GM23338 (cell line): Measurements from ENCODE around the gene CDK10. TPM values are rescaled to one million over a fixed set of nuclear protein-coding genes. Genes with fewer than 3 reads are reported as not detected.

Source experiments
- ATAC-seq: fragments of 200-7000 bp; cut with Tn5 transposase; 3 replicates; pipeline ENCODE4 v1.9.1; 2020
- DNase-seq: peaks from one replicate; pipeline ENCODE4 v3.0.0-alpha.2; 2015; ENCODE audit warnings: low spot score
- H2AFZ ChIP-seq: fragments of 200-600 bp; sonication (generic); 2 replicates; pipeline ENCODE4 v1.8.0; 2016; ENCODE audit warnings: antibody characterized with exemption, mild to moderate bottlenecking, moderate library complexity
- H3F3A ChIP-seq: fragments of 200-600 bp; sonication (generic); replicated peaks from 2 replicates; pipeline ENCODE4 v1.8.0; 2017; ENCODE audit warnings: antibody characterized with exemption, mixed run types, low read depth
- H3K27ac ChIP-seq: fragments of 200-600 bp; sonication (generic); 2 replicates; pipeline ENCODE4 v1.6.1; 2016; ENCODE audit warnings: low read depth
- H3K27me3 ChIP-seq: fragments of 200-600 bp; sonication (generic); 2 replicates; pipeline ENCODE4 v1.8.0; 2016; ENCODE audit warnings: mild to moderate bottlenecking, mixed run types, moderate library complexity; ENCODE audit not compliant: insufficient read depth
- H3K36me3 ChIP-seq: fragments of 200-600 bp; sonication (generic); 2 replicates; pipeline ENCODE4 v1.8.0; 2016; ENCODE audit warnings: mild to moderate bottlenecking; ENCODE audit not compliant: insufficient read depth
- H3K4me1 ChIP-seq: fragments of 200-600 bp; sonication (generic); 2 replicates; pipeline ENCODE4 v1.8.0; 2016; ENCODE audit warnings: mild to moderate bottlenecking, moderate library complexity; ENCODE audit not compliant: insufficient read depth
- H3K4me2 ChIP-seq: fragments of 200-600 bp; sonication (generic); 2 replicates; pipeline ENCODE4 v1.7.1; 2017; ENCODE audit warnings: mixed run types
- H3K4me3 ChIP-seq: fragments of 200-600 bp; sonication (generic); 2 replicates; pipeline ENCODE4 v1.6.1; 2016; ENCODE audit warnings: mixed run types
- H3K79me2 ChIP-seq: fragments of 200-600 bp; sonication (generic); replicated peaks from 2 replicates; pipeline ENCODE4 v1.8.0; 2017; ENCODE audit warnings: mild to moderate bottlenecking; ENCODE audit not compliant: insufficient read depth
- H3K9me2 ChIP-seq: fragments of 200-600 bp; sonication (generic); 2 replicates; pipeline ENCODE4 v1.8.0; 2017; ENCODE audit not compliant: insufficient read depth
- H4K20me1 ChIP-seq: fragments of 200-600 bp; sonication (generic); replicated peaks from 2 replicates; pipeline ENCODE4 v1.8.0; 2017; ENCODE audit warnings: mild to moderate bottlenecking; ENCODE audit not compliant: insufficient read depth
- H3K27ac Mint-ChIP-seq: 2 replicates; pipeline ENCODE4 v1.8.0; 2020; ENCODE audit warnings: inconsistent platforms, mild to moderate bottlenecking, moderate library complexity, mixed read lengths
- H3K27me3 Mint-ChIP-seq: 3 replicates; pipeline ENCODE4 v1.8.0; 2022; ENCODE audit warnings: low read depth, mild to moderate bottlenecking, moderate library complexity, mixed read lengths, inconsistent platforms; ENCODE audit not compliant: insufficient read depth, poor library complexity
- H3K36me3 Mint-ChIP-seq: 3 replicates; pipeline ENCODE4 v1.8.0; 2021; ENCODE audit warnings: low read depth, mild to moderate bottlenecking, inconsistent platforms, moderate library complexity, mixed read lengths
- H3K4me1 Mint-ChIP-seq: 3 replicates; pipeline ENCODE4 v1.8.0; 2020; ENCODE audit warnings: mild to moderate bottlenecking, inconsistent platforms, mixed read lengths
- H3K4me3 Mint-ChIP-seq: 3 replicates; pipeline ENCODE4 v1.8.0; 2021; ENCODE audit warnings: moderate library complexity, mild to moderate bottlenecking, inconsistent platforms, mixed read lengths
- H3K9me3 Mint-ChIP-seq: 3 replicates; pipeline ENCODE4 v1.8.0; 2020; ENCODE audit warnings: moderate library complexity, mild to moderate bottlenecking, inconsistent platforms, mixed read lengths
- CREB1 ChIP-seq: fragments of 250-450 bp; sonication (Bioruptor Pico); IDR thresholded peaks from 2 replicates; pipeline ENCODE4 v1.5.0; 2020; ENCODE audit warnings: low read depth, mild to moderate bottlenecking, moderate library complexity
- POLR2AphosphoS5 ChIP-seq: IDR thresholded peaks from 2 replicates; pipeline ENCODE4 v1.6.1; 2016; ENCODE audit warnings: antibody characterized with exemption, low read depth
- STAT1 ChIP-seq: IDR thresholded peaks from one replicate; pipeline ENCODE4 v1.6.1; 2016; ENCODE audit warnings: antibody characterized with exemption; ENCODE audit not compliant: unreplicated experiment
- ZNF331 ChIP-seq: fragments of 250-450 bp; sonication (Bioruptor Pico); IDR thresholded peaks from 2 replicates; pipeline ENCODE4 v1.5.0; 2020; ENCODE audit warnings: low read depth, mild to moderate bottlenecking, moderate library complexity
- polyA plus RNA-seq: library from polyadenylated mRNA; unstranded; fragments of >200 nt; fragmentation: Nextera tagmentation; extraction: Ambion mirVana; gene quantifications from 2 replicates; pipeline ENCODE4 v1.2.1, GENCODE V29; 2016
- total RNA-seq: library from RNA; depleted of rRNA; stranded (reverse); fragments of >200 nt; shearing (Covaris generic); gene quantifications from 2 replicates; pipeline ENCODE4 v1.2.3, GENCODE V29; 2014
- TF ChIP-seq, protein P1 (sequence below): fragments of 250-450 bp; sonication (Bioruptor Pico); IDR thresholded peaks from 2 replicates; pipeline ENCODE4 v1.5.0; 2020; ENCODE audit warnings: mild to moderate bottlenecking, moderate library complexity
- TF ChIP-seq, protein P2 (sequence below): IDR thresholded peaks from 2 replicates; pipeline ENCODE4 v1.6.1; 2016; ENCODE audit warnings: antibody characterized with exemption
- TF ChIP-seq, protein P3 (sequence below): IDR thresholded peaks from one replicate; pipeline ENCODE4 v1.6.1; 2018; ENCODE audit warnings: antibody characterized with exemption; ENCODE audit not compliant: unreplicated experiment

The CDK10 gene
- total and polyA plus RNA-seq, 2 experiments from 2014 or later: 64.6 to 88.0 TPM

DNA sequence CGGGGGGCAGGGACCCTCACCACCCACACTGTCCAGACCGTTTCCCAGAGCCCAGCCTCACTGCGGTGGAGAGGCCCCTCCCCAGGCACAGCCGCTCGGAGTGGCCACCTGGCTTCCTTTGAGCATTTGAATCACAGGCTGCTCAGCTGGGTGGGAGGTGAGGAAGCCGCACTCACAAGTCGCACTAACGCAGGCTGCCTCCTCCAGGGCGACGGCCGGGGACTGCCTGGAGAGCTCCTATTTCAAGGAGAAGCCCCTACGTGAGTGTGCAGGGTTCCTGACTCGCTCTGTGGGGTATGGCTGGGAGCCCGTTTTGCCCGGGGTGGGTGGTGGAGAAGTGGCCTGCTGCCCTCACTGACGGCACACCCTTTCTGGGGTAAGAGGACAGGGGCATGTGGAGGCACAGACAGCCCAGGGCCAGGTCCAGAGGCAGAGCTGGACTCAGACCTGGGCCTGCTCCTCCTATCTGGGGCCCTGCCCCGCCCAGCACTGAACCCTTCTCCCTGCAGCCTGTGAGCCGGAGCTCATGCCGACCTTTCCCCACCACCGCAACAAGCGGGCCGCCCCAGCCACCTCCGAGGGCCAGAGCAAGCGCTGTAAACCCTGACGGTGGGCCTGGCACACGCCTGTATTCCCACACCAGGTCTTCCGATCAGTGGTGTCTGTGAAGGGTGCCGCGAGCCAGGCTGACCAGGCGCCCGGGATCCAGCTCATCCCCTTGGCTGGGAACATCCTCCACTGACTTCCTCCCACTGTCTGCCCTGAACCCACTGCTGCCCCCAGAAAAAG, 8.8 kb downstream of the CDK10 start:
- Histone ChIP-seq H3F3A (peaks cover 9% of the 10 kb centered on the region; the same call in 1 of the 2 replicates), H3K4me3 (no peak overlapping the region), H2AFZ (no peak overlapping the region), H3K9me2 (no peaks in the 10 kb centered on the region), H3K27ac (0 out of 2 replicates have a peak overlapping the region, but pooled peaks have one; percentile 55), H3K4me2 (no peak overlapping the region), H3K4me1 (peaks cover 7% of the 10 kb centered on the region; the same call in 1 of the 2 replicates), H3K79me2 (no peaks in the 10 kb centered on the region), H3K27me3 (no peaks in the 10 kb centered on the region), H4K20me1 (peaks cover 4% of the 10 kb centered on the region), H3K36me3 (0 out of 2 replicates have a peak, but pooled peaks cover 2% of the 10 kb centered on the region)
- H3K4me1 Mint-ChIP-seq: peaks cover 3% of the 10 kb centered on the region; the same call in 1 of the 3 replicates
- no peaks in the 10 kb centered on the region for H3K9me3 Mint-ChIP-seq
- H3K36me3 Mint-ChIP-seq: peaks cover 40% of the 10 kb centered on the region
- no peak for DNase-seq
- ATAC-seq: no peak
- TF ChIP-seq CREB1 (CRISPR knock-in tag): no peak
- TF ChIP-seq STAT1: no peak
- peak; percentile 6; the same call in 1 of the 2 replicates for TF ChIP-seq POLR2AphosphoS5
- H3K27me3 Mint-ChIP-seq: peaks cover 24% of the 10 kb centered on the region
- H3K4me3 Mint-ChIP-seq: no peak overlapping the region
- no peak overlapping the region for H3K27ac Mint-ChIP-seq

DNA sequence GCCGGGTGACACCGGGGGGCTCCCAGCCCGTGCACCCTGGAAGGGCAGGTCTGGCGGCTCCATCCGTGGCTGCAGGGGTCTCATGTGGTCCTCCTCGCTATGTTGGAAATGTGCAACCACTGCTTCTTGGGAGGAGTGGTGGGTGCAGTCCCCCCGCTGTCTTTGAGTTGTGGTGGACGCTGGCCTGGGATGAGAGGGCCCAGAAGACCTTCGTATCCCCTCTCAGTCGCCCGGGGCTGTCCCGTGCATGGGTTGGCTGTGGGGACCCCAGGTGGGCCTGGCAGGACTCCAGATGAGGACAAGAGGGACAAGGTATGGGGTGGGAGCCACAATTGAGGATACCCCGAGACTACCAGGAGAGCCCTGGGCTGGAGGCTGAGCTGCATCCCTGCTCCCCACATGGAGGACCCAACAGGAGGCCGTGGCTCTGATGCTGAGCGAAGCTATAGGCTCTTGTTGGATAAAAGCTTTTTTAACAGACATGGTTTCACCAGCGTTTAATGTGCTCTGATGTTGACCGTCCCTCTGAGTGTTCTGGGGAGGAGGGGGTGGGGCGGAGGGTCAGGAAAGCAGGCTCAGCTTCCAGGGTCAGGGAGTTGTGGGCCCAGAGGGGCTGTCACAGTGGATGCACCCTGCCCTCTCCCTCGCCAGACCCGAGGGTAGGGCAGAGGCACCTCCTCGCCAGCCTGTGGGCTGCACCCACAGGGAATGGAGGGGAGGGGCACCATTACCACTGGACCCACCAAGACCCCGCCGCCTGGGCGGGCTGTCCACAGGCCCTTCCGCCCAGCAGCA, 9.6 kb downstream of the CDK10 start:
- Mint-ChIP-seq H3K36me3 (peaks cover 38% of the 10 kb centered on the region), H3K27me3 (peaks cover 19% of the 10 kb centered on the region), H3K27ac (no peak overlapping the region), H3K4me1 (peaks cover 3% of the 10 kb centered on the region; the same call in 1 of the 3 replicates), H3K4me3 (no peak overlapping the region), H3K9me3 (no peaks in the 10 kb centered on the region)
- Histone ChIP-seq H4K20me1 (peaks cover 4% of the 10 kb centered on the region), H3K4me2 (no peak overlapping the region), H3K27me3 (no peaks in the 10 kb centered on the region), H3K9me2 (no peaks in the 10 kb centered on the region), H3K4me3 (no peak overlapping the region), H3K36me3 (0 out of 2 replicates have a peak, but pooled peaks cover 2% of the 10 kb centered on the region), H2AFZ (no peak overlapping the region), H3K79me2 (no peaks in the 10 kb centered on the region), H3F3A (peaks cover 15% of the 10 kb centered on the region; the same call in 1 of the 2 replicates), H3K27ac (0 out of 2 replicates have a peak overlapping the region, but pooled peaks have one; percentile 55), H3K4me1 (peaks cover 7% of the 10 kb centered on the region; the same call in 1 of the 2 replicates)
- DNase-seq (no peak), ATAC-seq (no peak)
- TF ChIP-seq, protein P1, sequence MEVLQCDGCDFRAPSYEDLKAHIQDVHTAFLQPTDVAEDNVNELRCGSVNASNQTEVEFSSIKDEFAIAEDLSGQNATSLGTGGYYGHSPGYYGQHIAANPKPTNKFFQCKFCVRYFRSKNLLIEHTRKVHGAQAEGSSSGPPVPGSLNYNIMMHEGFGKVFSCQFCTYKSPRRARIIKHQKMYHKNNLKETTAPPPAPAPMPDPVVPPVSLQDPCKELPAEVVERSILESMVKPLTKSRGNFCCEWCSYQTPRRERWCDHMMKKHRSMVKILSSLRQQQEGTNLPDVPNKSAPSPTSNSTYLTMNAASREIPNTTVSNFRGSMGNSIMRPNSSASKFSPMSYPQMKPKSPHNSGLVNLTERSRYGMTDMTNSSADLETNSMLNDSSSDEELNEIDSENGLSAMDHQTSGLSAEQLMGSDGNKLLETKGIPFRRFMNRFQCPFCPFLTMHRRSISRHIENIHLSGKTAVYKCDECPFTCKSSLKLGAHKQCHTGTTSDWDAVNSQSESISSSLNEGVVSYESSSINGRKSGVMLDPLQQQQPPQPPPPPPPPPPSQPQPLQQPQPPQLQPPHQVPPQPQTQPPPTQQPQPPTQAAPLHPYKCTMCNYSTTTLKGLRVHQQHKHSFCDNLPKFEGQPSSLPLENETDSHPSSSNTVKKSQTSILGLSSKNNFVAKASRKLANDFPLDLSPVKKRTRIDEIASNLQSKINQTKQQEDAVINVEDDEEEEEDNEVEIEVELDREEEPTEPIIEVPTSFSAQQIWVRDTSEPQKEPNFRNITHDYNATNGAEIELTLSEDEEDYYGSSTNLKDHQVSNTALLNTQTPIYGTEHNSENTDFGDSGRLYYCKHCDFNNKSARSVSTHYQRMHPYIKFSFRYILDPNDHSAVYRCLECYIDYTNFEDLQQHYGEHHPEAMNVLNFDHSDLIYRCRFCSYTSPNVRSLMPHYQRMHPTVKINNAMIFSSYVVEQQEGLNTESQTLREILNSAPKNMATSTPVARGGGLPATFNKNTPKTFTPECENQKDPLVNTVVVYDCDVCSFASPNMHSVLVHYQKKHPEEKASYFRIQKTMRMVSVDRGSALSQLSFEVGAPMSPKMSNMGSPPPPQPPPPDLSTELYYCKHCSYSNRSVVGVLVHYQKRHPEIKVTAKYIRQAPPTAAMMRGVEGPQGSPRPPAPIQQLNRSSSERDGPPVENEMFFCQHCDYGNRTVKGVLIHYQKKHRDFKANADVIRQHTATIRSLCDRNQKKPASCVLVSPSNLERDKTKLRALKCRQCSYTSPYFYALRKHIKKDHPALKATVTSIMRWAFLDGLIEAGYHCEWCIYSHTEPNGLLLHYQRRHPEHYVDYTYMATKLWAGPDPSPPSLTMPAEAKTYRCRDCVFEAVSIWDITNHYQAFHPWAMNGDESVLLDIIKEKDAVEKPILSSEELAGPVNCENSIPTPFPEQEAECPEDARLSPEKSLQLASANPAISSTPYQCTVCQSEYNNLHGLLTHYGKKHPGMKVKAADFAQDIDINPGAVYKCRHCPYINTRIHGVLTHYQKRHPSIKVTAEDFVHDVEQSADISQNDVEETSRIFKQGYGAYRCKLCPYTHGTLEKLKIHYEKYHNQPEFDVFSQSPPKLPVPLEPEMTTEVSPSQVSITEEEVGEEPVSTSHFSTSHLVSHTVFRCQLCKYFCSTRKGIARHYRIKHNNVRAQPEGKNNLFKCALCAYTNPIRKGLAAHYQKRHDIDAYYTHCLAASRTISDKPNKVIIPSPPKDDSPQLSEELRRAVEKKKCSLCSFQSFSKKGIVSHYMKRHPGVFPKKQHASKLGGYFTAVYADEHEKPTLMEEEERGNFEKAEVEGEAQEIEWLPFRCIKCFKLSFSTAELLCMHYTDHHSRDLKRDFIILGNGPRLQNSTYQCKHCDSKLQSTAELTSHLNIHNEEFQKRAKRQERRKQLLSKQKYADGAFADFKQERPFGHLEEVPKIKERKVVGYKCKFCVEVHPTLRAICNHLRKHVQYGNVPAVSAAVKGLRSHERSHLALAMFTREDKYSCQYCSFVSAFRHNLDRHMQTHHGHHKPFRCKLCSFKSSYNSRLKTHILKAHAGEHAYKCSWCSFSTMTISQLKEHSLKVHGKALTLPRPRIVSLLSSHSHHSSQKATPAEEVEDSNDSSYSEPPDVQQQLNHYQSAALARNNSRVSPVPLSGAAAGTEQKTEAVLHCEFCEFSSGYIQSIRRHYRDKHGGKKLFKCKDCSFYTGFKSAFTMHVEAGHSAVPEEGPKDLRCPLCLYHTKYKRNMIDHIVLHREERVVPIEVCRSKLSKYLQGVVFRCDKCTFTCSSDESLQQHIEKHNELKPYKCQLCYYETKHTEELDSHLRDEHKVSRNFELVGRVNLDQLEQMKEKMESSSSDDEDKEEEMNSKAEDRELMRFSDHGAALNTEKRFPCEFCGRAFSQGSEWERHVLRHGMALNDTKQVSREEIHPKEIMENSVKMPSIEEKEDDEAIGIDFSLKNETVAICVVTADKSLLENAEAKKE: no peak
- no peak for TF ChIP-seq ZNF331 (CRISPR knock-in tag)
- no peak; the same call in 1 of the 2 replicates for TF ChIP-seq POLR2AphosphoS5
- TF ChIP-seq CREB1 (CRISPR knock-in tag): no peak
- TF ChIP-seq, protein P2, sequence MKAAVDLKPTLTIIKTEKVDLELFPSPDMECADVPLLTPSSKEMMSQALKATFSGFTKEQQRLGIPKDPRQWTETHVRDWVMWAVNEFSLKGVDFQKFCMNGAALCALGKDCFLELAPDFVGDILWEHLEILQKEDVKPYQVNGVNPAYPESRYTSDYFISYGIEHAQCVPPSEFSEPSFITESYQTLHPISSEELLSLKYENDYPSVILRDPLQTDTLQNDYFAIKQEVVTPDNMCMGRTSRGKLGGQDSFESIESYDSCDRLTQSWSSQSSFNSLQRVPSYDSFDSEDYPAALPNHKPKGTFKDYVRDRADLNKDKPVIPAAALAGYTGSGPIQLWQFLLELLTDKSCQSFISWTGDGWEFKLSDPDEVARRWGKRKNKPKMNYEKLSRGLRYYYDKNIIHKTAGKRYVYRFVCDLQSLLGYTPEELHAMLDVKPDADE: no peak
- TF ChIP-seq, protein P3, sequence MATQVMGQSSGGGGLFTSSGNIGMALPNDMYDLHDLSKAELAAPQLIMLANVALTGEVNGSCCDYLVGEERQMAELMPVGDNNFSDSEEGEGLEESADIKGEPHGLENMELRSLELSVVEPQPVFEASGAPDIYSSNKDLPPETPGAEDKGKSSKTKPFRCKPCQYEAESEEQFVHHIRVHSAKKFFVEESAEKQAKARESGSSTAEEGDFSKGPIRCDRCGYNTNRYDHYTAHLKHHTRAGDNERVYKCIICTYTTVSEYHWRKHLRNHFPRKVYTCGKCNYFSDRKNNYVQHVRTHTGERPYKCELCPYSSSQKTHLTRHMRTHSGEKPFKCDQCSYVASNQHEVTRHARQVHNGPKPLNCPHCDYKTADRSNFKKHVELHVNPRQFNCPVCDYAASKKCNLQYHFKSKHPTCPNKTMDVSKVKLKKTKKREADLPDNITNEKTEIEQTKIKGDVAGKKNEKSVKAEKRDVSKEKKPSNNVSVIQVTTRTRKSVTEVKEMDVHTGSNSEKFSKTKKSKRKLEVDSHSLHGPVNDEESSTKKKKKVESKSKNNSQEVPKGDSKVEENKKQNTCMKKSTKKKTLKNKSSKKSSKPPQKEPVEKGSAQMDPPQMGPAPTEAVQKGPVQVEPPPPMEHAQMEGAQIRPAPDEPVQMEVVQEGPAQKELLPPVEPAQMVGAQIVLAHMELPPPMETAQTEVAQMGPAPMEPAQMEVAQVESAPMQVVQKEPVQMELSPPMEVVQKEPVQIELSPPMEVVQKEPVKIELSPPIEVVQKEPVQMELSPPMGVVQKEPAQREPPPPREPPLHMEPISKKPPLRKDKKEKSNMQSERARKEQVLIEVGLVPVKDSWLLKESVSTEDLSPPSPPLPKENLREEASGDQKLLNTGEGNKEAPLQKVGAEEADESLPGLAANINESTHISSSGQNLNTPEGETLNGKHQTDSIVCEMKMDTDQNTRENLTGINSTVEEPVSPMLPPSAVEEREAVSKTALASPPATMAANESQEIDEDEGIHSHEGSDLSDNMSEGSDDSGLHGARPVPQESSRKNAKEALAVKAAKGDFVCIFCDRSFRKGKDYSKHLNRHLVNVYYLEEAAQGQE: no peak
